ENCODE data around the gene PPP1R12B. TPM values are rescaled to one million over a fixed set of nuclear protein-coding genes. Genes with fewer than 3 reads are reported as not detected.
"Not testable (repeated sequence)": the region's sequence is repeated elsewhere in the genome, so short reads cannot be mapped to it uniquely, and the experiment has no call there.

The PPP1R12B gene
- polyA plus RNA-seq, 1 experiment = 38.6 TPM

GRCh38 chr1:202343652-202344349, 4.7 kb upstream of the PPP1R12B start:
- POLR2A ChIA-PET = no interaction called here
- Histone ChIP-seq H3K27ac (ENCODE audit: low read depth, low read length) (no peak overlapping the region), H3K27me3 (ENCODE audit: control insufficient read depth, insufficient read depth, low read length) (no peaks in the 10 kb centered on the region), H3K4me3 (ENCODE audit: low read depth, low read length) (no peak overlapping the region), H3K9me3 (ENCODE audit: control insufficient read depth, insufficient read depth, low read length) (no peaks in the 10 kb centered on the region; the same call in 1 of the 2 replicates)
- no peak for DNase-seq (ENCODE audit: low read depth, low spot score)
- TF ChIP-seq CTCF (IDR thresholded peaks at IDR 0.05; ENCODE audit: low read depth, low read length) = peak; percentile 75
- CTCF ChIA-PET = interaction anchor here (0.6 to 5.1 kb wide), 20 partner anchors 9 to 442 kb away, joined by 3 to 60 read pairs (median 4); no protein-coding TSS in a partner anchor

GRCh38 chr1:202348005-202348508, 442 bp upstream of the PPP1R12B start:
- TF ChIP-seq CTCF (IDR thresholded peaks at IDR 0.05; ENCODE audit: low read depth, low read length) = no peak
- H3K27me3 ChIP-seq (ENCODE audit: control insufficient read depth, insufficient read depth, low read length) = no peaks in the 10 kb centered on the region
- CTCF ChIA-PET = interaction anchor here (1.2 kb wide), 1 partner anchor 371 kb away, joined by 3 read pairs; no protein-coding TSS in a partner anchor
- no peak overlapping the region for H3K27ac ChIP-seq (ENCODE audit: low read depth, low read length)
- H3K9me3 ChIP-seq (ENCODE audit: control insufficient read depth, insufficient read depth, low read length) = no peaks in the 10 kb centered on the region; the same call in 1 of the 2 replicates
- POLR2A ChIA-PET = interaction anchor here (0.5 to 0.9 kb wide), 3 partner anchors 23 to 513 kb away, joined by 3 to 4 read pairs (median 3); no protein-coding TSS in a partner anchor
- DNase-seq (ENCODE audit: low read depth, low spot score) = no peak
- no peak overlapping the region for H3K4me3 ChIP-seq (ENCODE audit: low read depth, low read length)

GRCh38 chr1:202349206-202349928, 868 bp downstream of the PPP1R12B start:
- Histone ChIP-seq H3K27me3 (ENCODE audit: control insufficient read depth, insufficient read depth, low read length) (no peaks in the 10 kb centered on the region), H3K4me3 (ENCODE audit: low read depth, low read length) (peak overlapping the region; percentile 98), H3K9me3 (ENCODE audit: control insufficient read depth, insufficient read depth, low read length) (no peaks in the 10 kb centered on the region; the same call in 1 of the 2 replicates), H3K27ac (ENCODE audit: low read depth, low read length) (peak overlapping the region; percentile 77)
- ChIA-PET CTCF (no interaction called here), POLR2A (interaction anchor here (0.6 kb wide), 2 partner anchors 11 to 364 kb away, joined by 3 to 4 read pairs; no protein-coding TSS in a partner anchor)
- TF ChIP-seq CTCF (IDR thresholded peaks at IDR 0.05; ENCODE audit: low read depth, low read length) = no peak
- DNase-seq (ENCODE audit: low read depth, low spot score) = no peak

GRCh38 chr1:202351725-202352124, 3.2 kb downstream of the PPP1R12B start:
- no peak overlapping the region for H3K27ac ChIP-seq (ENCODE audit: low read depth, low read length)
- no peak overlapping the region for H3K4me3 ChIP-seq (ENCODE audit: low read depth, low read length)
- ChIA-PET POLR2A (no interaction called here), CTCF (no interaction called here)
- no peaks in the 10 kb centered on the region for H3K27me3 ChIP-seq (ENCODE audit: control insufficient read depth, insufficient read depth, low read length)
- no peaks in the 10 kb centered on the region; the same call in 1 of the 2 replicates for H3K9me3 ChIP-seq (ENCODE audit: control insufficient read depth, insufficient read depth, low read length)
- no peak for DNase-seq (ENCODE audit: low read depth, low spot score)
- no peak for TF ChIP-seq CTCF (IDR thresholded peaks at IDR 0.05; ENCODE audit: low read depth, low read length)

GRCh38 chr1:202352583-202353197, 4.2 kb downstream of the PPP1R12B start:
- H3K4me3 ChIP-seq (ENCODE audit: low read depth, low read length); H3K9me3 ChIP-seq (ENCODE audit: control insufficient read depth, insufficient read depth, low read length); H3K27me3 ChIP-seq (ENCODE audit: control insufficient read depth, insufficient read depth, low read length); DNase-seq (ENCODE audit: low read depth, low spot score); H3K27ac ChIP-seq (ENCODE audit: low read depth, low read length): not testable (repeated sequence)
- ChIA-PET CTCF (interaction anchor here (0.7 to 1.2 kb wide), 3 partner anchors 8 to 367 kb away, joined by 3 to 7 read pairs (median 5); no protein-coding TSS in a partner anchor), POLR2A (interaction anchor here (0.6 to 0.7 kb wide), 2 partner anchors 10 to 367 kb away, joined by 4 to 8 read pairs; no protein-coding TSS in a partner anchor)

Data from AG04450 (cell line).